Lung (tissue), 12 donors: ENCODE data around the gene LGALS12. TPM values are rescaled to one million over a fixed set of nuclear protein-coding genes. Genes with fewer than 3 reads are reported as not detected.
A peak's percentile ranks its signal among the peaks of the same experiment; 100 is the strongest.

Experiments
- ATAC-seq: fragments of 200-7000 bp; cut with Tn5 transposase; one replicate; pipeline ENCODE4 v1.9.1; 2020; ENCODE audit warnings: moderate number of reproducible peaks; ENCODE audit not compliant: insufficient read depth, low FRiP score
- DNase-seq, 3 donors: peaks; one replicate each; pipeline ENCODE4 v3.0.0-alpha.2; 2013 to 2017
- H3K27ac ChIP-seq, 2 donors: one replicate each; pipeline ENCODE4 v1.5.1; 2013; ENCODE audit warnings: mild to moderate bottlenecking in 2 of 2, moderate library complexity in 2 of 2, control low read depth in 1 of 2, inconsistent platforms in 1 of 2, low read depth in 1 of 2, low read length in 1 of 2
- H3K27me3 ChIP-seq, 3 donors: one replicate each; pipeline ENCODE4 v1.5.1; 2013; ENCODE audit warnings: low read length in 2 of 3; ENCODE audit not compliant: control insufficient read depth in 3 of 3, insufficient read depth in 3 of 3
- H3K36me3 ChIP-seq, 4 donors: one replicate each; pipeline ENCODE4 v1.5.1; 2013; ENCODE audit warnings: low read length in 4 of 4, mild to moderate bottlenecking in 1 of 4, moderate library complexity in 1 of 4; ENCODE audit not compliant: control insufficient read depth in 4 of 4, insufficient read depth in 4 of 4
- H3K4me1 ChIP-seq, 5 donors: one replicate each; pipeline ENCODE4 v1.5.1; 2013; ENCODE audit warnings: low read length in 5 of 5, mild to moderate bottlenecking in 2 of 5, moderate library complexity in 1 of 5; ENCODE audit not compliant: control insufficient read depth in 5 of 5, insufficient read depth in 5 of 5
- H3K4me3 ChIP-seq: one replicate; pipeline ENCODE4 v1.5.1; 2013; ENCODE audit warnings: mild to moderate bottlenecking, control low read depth, moderate library complexity
- H3K9ac ChIP-seq, 2 donors: one replicate each; pipeline ENCODE4 v1.5.1; 2013; ENCODE audit warnings: low read length in 2 of 2, control low read depth in 1 of 2; ENCODE audit not compliant: insufficient read depth in 1 of 2
- H3K9me3 ChIP-seq, 4 donors: one replicate each; pipeline ENCODE4 v1.5.1; 2013; ENCODE audit warnings: low read length in 3 of 4, mild to moderate bottlenecking in 1 of 4, moderate library complexity in 1 of 4; ENCODE audit not compliant: control insufficient read depth in 4 of 4, insufficient read depth in 3 of 4
- CTCF ChIP-seq: IDR thresholded peaks from 2 replicates; pipeline ENCODE4 v1.5.1; 2012; ENCODE audit warnings: mild to moderate bottlenecking; ENCODE audit errors: control extremely low read depth, extremely low read depth
- WGBS, 2 donors: extraction: QIAGEN DNeasy Blood & Tissue Kit; methylation state at CpG; one replicate each; pipeline ENCODE4 v1.1.7; 2013; 5-methylcytosine and 5-hydroxymethylcytosine counted together
- polyA plus RNA-seq, 2 donors: library from polyadenylated mRNA; stranded (reverse); fragments of 200-250 nt; gene quantifications; one replicate each; pipeline ENCODE4 v1.2.1, GENCODE V29; 2013
- total RNA-seq, 2 donors: library from RNA; depleted of rRNA in 1 of 2; stranded (reverse); fragments of >200 nt in 1 of 2; gene quantifications; one replicate each; pipeline ENCODE4 v1.2.1, GENCODE V29; 2014 to 2021
- donor health status: control.
- donor health status: control.
- donor health status: Bipolar disorder and iron deficiency.
- donor health status: healthy.
- donor health status: DM: yes; HTN: yes; CAD: no.

The LGALS12 gene
- total and polyA plus RNA-seq, 4 donors: 0.43 to 1.3 (median 0.87) TPM

DNA sequence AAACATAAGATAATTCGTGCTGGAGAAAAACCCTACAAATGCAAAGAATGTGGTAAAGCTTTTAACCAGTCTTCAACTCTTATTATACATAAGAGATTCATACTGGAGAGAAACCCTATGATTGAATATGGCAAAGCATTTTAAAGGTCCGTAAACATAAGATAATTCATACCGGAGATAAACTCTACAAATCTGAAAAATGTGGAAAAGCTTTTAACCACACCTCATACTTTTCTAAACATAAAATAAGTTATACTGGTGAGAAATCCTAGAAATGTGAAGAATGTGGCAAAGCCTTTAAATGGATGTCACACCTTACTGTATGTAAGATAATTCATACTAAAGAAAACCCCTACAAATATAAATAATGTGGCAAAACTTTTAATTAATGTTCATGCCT lies 35.6 kb upstream of the LGALS12 start:
- no peaks in the 10 kb centered on the region for H3K27me3 ChIP-seq
- H3K4me1 ChIP-seq: no peaks in the 10 kb centered on the region
- WGBS, 2 donors: 49 to 74% methylated on average over 3 of the region's 3 CpGs
- ATAC-seq (no peak), DNase-seq (no peak)
- H3K4me3 ChIP-seq: no peak overlapping the region
- H3K9ac ChIP-seq: no peak overlapping the region
- TF ChIP-seq CTCF: no peak
- H3K9me3 ChIP-seq: peaks cover 0 to 5% (median 0%) of the 10 kb centered on the region in 4 donors
- H3K36me3 ChIP-seq: no peaks in the 10 kb centered on the region
- H3K27ac ChIP-seq: no peak overlapping the region

DNA sequence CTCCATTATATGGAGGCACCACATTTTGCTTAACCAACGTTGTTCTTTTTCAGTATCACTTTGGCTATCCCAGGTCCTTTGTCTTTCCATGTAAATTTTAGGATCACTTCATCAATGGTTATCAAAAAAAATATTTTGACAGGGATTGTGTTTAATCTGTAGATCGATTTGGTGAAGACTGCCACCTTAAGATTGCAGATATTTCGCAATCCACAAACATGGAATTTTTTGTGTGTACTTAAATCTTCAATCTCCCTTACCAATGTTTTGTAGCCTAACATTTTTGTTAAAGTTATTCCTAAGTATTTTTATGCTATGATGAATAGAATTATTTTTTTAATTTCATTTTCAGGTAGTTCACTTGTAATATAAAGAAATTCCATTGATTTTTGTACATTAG lies 33.5 kb upstream of the LGALS12 start:
- Histone ChIP-seq H3K27me3 (no peaks in the 10 kb centered on the region), H3K9me3 (peaks cover 0 to 5% (median 0%) of the 10 kb centered on the region in 4 donors), H3K4me1 (no peaks in the 10 kb centered on the region), H3K27ac (no peak overlapping the region), H3K9ac (no peak overlapping the region), H3K4me3 (no peak overlapping the region), H3K36me3 (no peaks in the 10 kb centered on the region)
- 71 to 81% methylated on average over 3 of the region's 3 CpGs for WGBS, 2 donors
- TF ChIP-seq CTCF: no peak
- ATAC-seq (no peak), DNase-seq (no peak)

DNA sequence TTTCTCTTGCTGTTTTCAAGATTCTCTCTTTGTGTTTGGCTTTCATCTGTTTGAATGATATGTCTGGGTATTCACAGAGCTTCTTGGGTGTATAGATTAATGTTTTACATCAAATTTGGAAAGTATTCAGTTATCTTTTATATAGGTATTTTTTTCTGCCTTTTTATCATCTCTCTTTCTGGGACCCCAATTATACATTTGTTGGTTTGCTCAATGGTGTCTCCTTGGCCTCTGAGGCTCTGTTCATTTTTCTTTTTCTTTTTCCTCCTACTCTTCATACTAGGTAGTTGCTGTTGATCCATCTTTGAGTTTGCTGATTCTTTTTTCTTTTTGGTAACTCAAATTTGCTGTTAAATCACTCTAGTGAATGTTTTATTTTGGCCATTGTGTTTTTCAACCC lies 29.3 kb upstream of the LGALS12 start:
- Histone ChIP-seq H3K27me3 (no peaks in the 10 kb centered on the region), H3K36me3 (no peaks in the 10 kb centered on the region), H3K9ac (no peak overlapping the region), H3K27ac (no peak overlapping the region), H3K4me1 (peaks cover 0 to 3% (median 0%) of the 10 kb centered on the region in 5 donors), H3K4me3 (no peak overlapping the region), H3K9me3 (no peaks in the 10 kb centered on the region)
- no peak for TF ChIP-seq CTCF
- DNase-seq (no peak), ATAC-seq (no peak)

DNA sequence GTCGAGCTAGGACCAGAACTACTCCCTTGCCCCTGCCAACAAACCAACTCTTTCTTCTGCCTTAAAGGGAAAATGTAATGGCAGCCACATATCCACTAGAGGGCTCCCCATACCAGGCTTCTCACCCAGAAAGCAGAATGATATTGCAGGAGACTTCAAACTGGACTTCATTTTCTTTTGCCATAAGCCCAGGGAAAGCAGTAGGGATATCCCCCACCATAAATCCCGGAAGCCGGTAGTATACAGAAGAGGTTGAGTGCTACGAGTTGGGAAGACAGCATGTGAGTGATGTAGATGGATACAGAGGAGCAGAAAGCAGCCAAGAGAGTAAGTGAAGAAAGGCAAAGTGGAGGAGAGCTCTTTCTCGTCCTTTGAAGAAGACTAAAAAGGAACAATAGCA lies 27.0 kb upstream of the LGALS12 start:
- no peaks in the 10 kb centered on the region for H3K36me3 ChIP-seq
- ATAC-seq (peak; percentile 91), DNase-seq (peak; percentile 72 to 85 (median 85))
- no peak overlapping the region for H3K27ac ChIP-seq
- H3K27me3 ChIP-seq: no peaks in the 10 kb centered on the region
- peak; percentile 96 for TF ChIP-seq CTCF
- H3K9ac ChIP-seq: peak overlapping the region in 1 of 2 donors; percentile 40
- H3K9me3 ChIP-seq: no peaks in the 10 kb centered on the region
- peaks cover 0 to 3% (median 0%) of the 10 kb centered on the region in 5 donors for H3K4me1 ChIP-seq
- no peak overlapping the region for H3K4me3 ChIP-seq
- WGBS, 2 donors: 16 to 18% methylated on average over 5 of the region's 5 CpGs
